Testis (tissue), 3 donors: ENCODE results near the gene IL17F. TPM values are rescaled to one million over a fixed set of nuclear protein-coding genes. Genes with fewer than 3 reads are reported as not detected.

Experiments
- DNase-seq: peaks from one replicate; pipeline ENCODE4 v3.0.0-alpha.2; 2019
- H3K27ac ChIP-seq, 2 donors: fragments of 200-600 bp; sonication (generic); one replicate each; pipeline ENCODE4 v1.5.1; 2019
- H3K27me3 ChIP-seq: fragments of 200-600 bp; sonication (generic); one replicate; pipeline ENCODE4 v1.5.1; 2019
- H3K36me3 ChIP-seq: fragments of 200-600 bp; sonication (generic); one replicate; pipeline ENCODE4 v1.5.1; 2017; ENCODE audit warnings: low read depth; ENCODE audit errors: missing control alignments
- H3K4me1 ChIP-seq: fragments of 200-600 bp; sonication (generic); one replicate; pipeline ENCODE4 v1.5.1; 2019
- H3K4me3 ChIP-seq, 2 donors: fragments of 200-600 bp; sonication (generic); one replicate each; pipeline ENCODE4 v1.5.1; 2017 to 2019
- H3K9me3 ChIP-seq: fragments of 200-600 bp; sonication (generic); one replicate; pipeline ENCODE4 v1.5.1; 2017
- POLR2A ChIP-seq: fragments of 450-650 bp; IDR thresholded peaks from one replicate; pipeline ENCODE4 v1.6.1; 2017; ENCODE audit warnings: antibody characterized with exemption, mild to moderate bottlenecking, moderate library complexity
- WGBS, 2 donors: methylation state at CpG; one replicate each; pipeline ENCODE4 v1.1.5; 2018; 5-methylcytosine and 5-hydroxymethylcytosine counted together
- intact Hi-C: fragments of 100-400 bp; cut with DNase I; formaldehyde crosslinking; loops from one replicate; pipeline ENCODE4 v1.15.1; 2023; ENCODE audit warnings: low total_unique reads
- polyA plus RNA-seq: library from polyadenylated mRNA; stranded (reverse); fragments of 350-450 nt; fragmentation: Illumina TruSeq; extraction: RNeasy Lipid Tissue Mini Kit (QIAGEN cat#74804); gene quantifications from one replicate; pipeline ENCODE4 v1.2.3, GENCODE V29; 2014; ENCODE audit warnings: low read depth, low replicate concordance; ENCODE audit not compliant: insufficient read depth
- total RNA-seq, 2 donors: library from RNA; depleted of rRNA; stranded (reverse); fragments of >200 nt; gene quantifications; one replicate each; pipeline ENCODE4 v1.2.3, GENCODE V29; 2016
- TF ChIP-seq, protein P1 (sequence below), 3 experiments: fragments of 450-650 bp in 2 of 3; fragments of 200-600 bp in 1 of 3; sonication (generic) in 1 of 3; IDR thresholded peaks; one replicate each; pipeline ENCODE4 v1.5.1; 2016 to 2019; ENCODE audit warnings: antibody characterized with exemption in 3 of 3, mild to moderate bottlenecking in 2 of 3, moderate library complexity in 1 of 3

IL17F gene
- total and polyA plus RNA-seq, 3 donors from 2014 or later = not detected

- Histone ChIP-seq H3K9me3 (no peaks in the 10 kb centered on the region), H3K4me3 (no peak overlapping the region), H3K27me3 (no peaks in the 10 kb centered on the region), H3K27ac (no peak overlapping the region), H3K4me1 (no peaks in the 10 kb centered on the region), H3K36me3 (no peaks in the 10 kb centered on the region)
- intact Hi-C loops = no loop called here
- WGBS, 2 donors = 38 to 56% methylated on average over 1 of the region's 1 CpG
- TF ChIP-seq POLR2A = no peak
- TF ChIP-seq, protein P1, sequence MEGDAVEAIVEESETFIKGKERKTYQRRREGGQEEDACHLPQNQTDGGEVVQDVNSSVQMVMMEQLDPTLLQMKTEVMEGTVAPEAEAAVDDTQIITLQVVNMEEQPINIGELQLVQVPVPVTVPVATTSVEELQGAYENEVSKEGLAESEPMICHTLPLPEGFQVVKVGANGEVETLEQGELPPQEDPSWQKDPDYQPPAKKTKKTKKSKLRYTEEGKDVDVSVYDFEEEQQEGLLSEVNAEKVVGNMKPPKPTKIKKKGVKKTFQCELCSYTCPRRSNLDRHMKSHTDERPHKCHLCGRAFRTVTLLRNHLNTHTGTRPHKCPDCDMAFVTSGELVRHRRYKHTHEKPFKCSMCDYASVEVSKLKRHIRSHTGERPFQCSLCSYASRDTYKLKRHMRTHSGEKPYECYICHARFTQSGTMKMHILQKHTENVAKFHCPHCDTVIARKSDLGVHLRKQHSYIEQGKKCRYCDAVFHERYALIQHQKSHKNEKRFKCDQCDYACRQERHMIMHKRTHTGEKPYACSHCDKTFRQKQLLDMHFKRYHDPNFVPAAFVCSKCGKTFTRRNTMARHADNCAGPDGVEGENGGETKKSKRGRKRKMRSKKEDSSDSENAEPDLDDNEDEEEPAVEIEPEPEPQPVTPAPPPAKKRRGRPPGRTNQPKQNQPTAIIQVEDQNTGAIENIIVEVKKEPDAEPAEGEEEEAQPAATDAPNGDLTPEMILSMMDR (IDR thresholded peaks at IDR 0.05) = no peak
- DNase-seq = no peak
Measured at GRCh38 chr6:52227495-52227894, 16.8 kb downstream of the IL17F start.

GRCh38 chr6:52221302-52221701 is 23.0 kb downstream of the IL17F start:
- no peak for DNase-seq
- no peaks in the 10 kb centered on the region for H3K36me3 ChIP-seq
- H3K4me1 ChIP-seq = no peaks in the 10 kb centered on the region
- H3K9me3 ChIP-seq = no peaks in the 10 kb centered on the region
- H3K27me3 ChIP-seq = no peaks in the 10 kb centered on the region
- 62 to 74% methylated on average over 3 of the region's 3 CpGs for WGBS, 2 donors
- no peak for TF ChIP-seq POLR2A
- TF ChIP-seq, protein P1 (IDR thresholded peaks at IDR 0.05) = no peak
- intact Hi-C loops = no loop called here
- H3K4me3 ChIP-seq = no peak overlapping the region
- no peak overlapping the region for H3K27ac ChIP-seq

DNA sequence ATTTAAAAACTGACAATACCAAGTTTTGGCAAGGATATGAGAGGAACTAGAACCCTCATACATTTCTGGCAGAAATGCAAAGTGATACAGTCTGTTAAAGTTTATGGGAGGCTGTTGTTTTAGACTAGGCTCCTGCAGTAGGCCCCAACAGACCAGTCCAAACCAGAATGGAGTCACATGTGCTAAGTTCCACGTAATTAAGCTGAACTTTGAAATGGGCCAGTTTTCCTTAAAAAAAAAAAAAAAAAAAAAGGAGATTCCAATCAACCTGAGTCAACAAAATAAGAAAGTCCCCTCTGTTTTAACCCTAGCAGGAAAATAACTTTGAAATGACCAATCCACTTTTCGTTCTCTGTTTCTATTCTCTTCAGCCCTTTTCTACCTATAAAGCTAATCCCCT is 26.5 kb downstream of the IL17F start:
- Histone ChIP-seq H3K9me3 (no peaks in the 10 kb centered on the region), H3K4me3 (no peak overlapping the region), H3K4me1 (no peaks in the 10 kb centered on the region), H3K27ac (no peak overlapping the region), H3K27me3 (no peaks in the 10 kb centered on the region), H3K36me3 (no peaks in the 10 kb centered on the region)
- DNase-seq = no peak
- TF ChIP-seq POLR2A = no peak
- TF ChIP-seq, protein P1 (IDR thresholded peaks at IDR 0.05) = no peak
- intact Hi-C loops = no loop called here
- 84 to 96% methylated on average over 2 of the region's 2 CpGs for WGBS, 2 donors

- no peaks in the 10 kb centered on the region for H3K4me1 ChIP-seq
- TF ChIP-seq, protein P1 (IDR thresholded peaks at IDR 0.05) = no peak
- no peak for TF ChIP-seq POLR2A
- H3K9me3 ChIP-seq = no peaks in the 10 kb centered on the region
- intact Hi-C loops = no loop called here
- WGBS, 2 donors = 90 to 92% methylated on average over 5 of the region's 5 CpGs
- H3K36me3 ChIP-seq = no peaks in the 10 kb centered on the region
- no peaks in the 10 kb centered on the region for H3K27me3 ChIP-seq
- H3K27ac ChIP-seq = no peak overlapping the region
- DNase-seq = no peak
- H3K4me3 ChIP-seq = no peak overlapping the region
Measured at GRCh38 chr6:52216932-52217575, 27.2 kb downstream of the IL17F start.

GRCh38 chr6:52215787-52216186 is 28.5 kb downstream of the IL17F start:
- intact Hi-C loops = no loop called here
- TF ChIP-seq, protein P1 (IDR thresholded peaks at IDR 0.05) = no peak

More at GRCh38 chr6:52215787-52216186, 28.5 kb downstream of the IL17F start:
- Histone ChIP-seq H3K27ac (no peak overlapping the region), H3K4me3 (no peak overlapping the region), H3K27me3 (no peaks in the 10 kb centered on the region), H3K36me3 (no peaks in the 10 kb centered on the region), H3K4me1 (no peaks in the 10 kb centered on the region), H3K9me3 (no peaks in the 10 kb centered on the region)
- no peak for DNase-seq
